C4-2B (cell line): ENCODE measurements around the gene ZBTB40.

Experiments used
- H3K27ac ChIP-seq: fragments of 450-650 bp; 2 replicates; pipeline ENCODE4 v1.5.1; 2017
- ZFX ChIP-seq: fragments of 450-650 bp; IDR thresholded peaks from 2 replicates; pipeline ENCODE4 v1.6.1; 2017
- TF ChIP-seq, protein P1 (sequence below): fragments of 450-650 bp; conservative IDR thresholded peaks from 2 replicates; pipeline ENCODE4 v1.5.1; 2017; ENCODE audit warnings: mild to moderate bottlenecking

ZBTB40 gene, protein sequence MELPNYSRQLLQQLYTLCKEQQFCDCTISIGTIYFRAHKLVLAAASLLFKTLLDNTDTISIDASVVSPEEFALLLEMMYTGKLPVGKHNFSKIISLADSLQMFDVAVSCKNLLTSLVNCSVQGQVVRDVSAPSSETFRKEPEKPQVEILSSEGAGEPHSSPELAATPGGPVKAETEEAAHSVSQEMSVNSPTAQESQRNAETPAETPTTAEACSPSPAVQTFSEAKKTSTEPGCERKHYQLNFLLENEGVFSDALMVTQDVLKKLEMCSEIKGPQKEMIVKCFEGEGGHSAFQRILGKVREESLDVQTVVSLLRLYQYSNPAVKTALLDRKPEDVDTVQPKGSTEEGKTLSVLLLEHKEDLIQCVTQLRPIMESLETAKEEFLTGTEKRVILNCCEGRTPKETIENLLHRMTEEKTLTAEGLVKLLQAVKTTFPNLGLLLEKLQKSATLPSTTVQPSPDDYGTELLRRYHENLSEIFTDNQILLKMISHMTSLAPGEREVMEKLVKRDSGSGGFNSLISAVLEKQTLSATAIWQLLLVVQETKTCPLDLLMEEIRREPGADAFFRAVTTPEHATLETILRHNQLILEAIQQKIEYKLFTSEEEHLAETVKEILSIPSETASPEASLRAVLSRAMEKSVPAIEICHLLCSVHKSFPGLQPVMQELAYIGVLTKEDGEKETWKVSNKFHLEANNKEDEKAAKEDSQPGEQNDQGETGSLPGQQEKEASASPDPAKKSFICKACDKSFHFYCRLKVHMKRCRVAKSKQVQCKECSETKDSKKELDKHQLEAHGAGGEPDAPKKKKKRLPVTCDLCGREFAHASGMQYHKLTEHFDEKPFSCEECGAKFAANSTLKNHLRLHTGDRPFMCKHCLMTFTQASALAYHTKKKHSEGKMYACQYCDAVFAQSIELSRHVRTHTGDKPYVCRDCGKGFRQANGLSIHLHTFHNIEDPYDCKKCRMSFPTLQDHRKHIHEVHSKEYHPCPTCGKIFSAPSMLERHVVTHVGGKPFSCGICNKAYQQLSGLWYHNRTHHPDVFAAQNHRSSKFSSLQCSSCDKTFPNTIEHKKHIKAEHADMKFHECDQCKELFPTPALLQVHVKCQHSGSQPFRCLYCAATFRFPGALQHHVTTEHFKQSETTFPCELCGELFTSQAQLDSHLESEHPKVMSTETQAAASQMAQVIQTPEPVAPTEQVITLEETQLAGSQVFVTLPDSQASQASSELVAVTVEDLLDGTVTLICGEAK

DNA sequence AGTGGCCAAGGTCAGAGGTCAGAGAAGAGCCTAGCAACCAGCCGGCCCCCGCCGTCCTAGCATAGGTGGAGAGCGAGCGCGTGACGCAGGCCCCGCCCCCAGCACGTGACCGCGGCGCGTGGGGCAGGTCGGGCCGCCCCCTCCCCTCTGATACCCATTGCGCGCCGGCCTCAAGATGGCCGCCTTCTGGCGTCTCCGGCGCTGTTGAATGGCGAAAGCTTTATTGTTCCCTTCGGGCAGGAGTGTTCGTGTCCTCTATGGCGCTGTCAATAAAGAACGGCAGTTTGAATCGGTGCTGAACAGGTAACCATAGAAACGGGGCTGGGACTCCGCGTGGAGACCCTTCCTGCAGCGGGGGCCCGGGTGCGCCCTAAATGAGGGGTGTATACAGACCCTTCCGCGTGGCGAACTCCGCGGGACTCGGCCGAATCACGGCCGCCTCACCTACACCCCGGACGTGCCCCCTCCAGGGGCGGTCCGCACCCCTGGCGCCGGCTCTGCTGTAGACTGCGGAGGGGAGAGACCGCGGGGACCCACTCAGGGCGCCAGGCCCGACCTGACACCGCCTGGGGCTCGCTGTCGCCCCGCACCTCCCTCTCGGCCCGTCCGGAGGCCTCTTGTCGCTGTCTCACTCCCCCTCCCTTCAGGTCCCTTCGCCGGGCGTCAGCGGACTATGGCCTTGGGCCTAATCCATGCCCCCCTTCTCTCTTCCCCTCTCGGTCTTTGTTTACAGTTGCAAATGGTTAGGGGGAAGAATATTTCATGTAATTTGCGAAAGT, at the start of gene ZBTB40:
ZBTB40 (plus strand) TSS at position 150 of the 779 bp plus-strand sequence. CDS start 38,098 bp downstream, outside the sequence.
- TF ChIP-seq, protein P1, sequence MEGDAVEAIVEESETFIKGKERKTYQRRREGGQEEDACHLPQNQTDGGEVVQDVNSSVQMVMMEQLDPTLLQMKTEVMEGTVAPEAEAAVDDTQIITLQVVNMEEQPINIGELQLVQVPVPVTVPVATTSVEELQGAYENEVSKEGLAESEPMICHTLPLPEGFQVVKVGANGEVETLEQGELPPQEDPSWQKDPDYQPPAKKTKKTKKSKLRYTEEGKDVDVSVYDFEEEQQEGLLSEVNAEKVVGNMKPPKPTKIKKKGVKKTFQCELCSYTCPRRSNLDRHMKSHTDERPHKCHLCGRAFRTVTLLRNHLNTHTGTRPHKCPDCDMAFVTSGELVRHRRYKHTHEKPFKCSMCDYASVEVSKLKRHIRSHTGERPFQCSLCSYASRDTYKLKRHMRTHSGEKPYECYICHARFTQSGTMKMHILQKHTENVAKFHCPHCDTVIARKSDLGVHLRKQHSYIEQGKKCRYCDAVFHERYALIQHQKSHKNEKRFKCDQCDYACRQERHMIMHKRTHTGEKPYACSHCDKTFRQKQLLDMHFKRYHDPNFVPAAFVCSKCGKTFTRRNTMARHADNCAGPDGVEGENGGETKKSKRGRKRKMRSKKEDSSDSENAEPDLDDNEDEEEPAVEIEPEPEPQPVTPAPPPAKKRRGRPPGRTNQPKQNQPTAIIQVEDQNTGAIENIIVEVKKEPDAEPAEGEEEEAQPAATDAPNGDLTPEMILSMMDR = no peak
- TF ChIP-seq ZFX = peak; percentile 81
- H3K27ac ChIP-seq = peak within 1 kb of the TSS; percentile 97

DNA sequence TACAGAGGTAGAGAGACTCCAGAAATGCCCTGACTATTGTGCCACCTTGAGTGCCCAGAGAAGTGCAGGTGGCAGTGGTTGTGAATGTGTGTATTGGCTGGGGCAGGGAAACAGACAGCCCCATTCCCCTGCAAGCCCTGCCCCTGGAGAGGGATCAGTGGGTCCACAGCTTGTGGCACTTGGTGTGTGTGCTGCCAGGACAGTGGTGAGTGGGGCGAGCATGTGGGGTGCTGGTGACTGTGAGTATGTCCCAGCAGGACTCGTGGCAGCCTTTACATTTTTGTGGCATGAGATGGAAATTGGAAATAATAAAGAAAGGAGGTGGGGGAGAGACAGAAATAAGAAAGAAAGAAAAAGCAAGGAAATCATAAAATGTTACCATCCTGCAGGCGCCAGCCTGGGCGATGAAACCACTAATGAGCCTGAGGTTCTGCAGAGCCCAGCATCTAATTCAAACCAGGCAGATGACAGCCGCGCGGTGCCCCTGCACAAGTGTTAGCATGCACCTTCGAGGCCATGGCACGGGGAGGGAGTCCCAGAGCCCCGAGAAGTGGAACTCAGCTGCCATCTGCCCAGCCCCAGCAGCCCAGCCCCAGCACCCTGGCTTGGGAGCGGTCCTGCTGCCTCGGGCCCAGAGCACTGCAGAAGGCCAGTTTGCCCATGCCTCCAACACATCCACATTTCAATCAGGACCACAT, 49.1 kb upstream of the ZBTB40 start:
- no peak overlapping the region for H3K27ac ChIP-seq
- TF ChIP-seq ZFX = no peak
- TF ChIP-seq, protein P1 = no peak

DNA sequence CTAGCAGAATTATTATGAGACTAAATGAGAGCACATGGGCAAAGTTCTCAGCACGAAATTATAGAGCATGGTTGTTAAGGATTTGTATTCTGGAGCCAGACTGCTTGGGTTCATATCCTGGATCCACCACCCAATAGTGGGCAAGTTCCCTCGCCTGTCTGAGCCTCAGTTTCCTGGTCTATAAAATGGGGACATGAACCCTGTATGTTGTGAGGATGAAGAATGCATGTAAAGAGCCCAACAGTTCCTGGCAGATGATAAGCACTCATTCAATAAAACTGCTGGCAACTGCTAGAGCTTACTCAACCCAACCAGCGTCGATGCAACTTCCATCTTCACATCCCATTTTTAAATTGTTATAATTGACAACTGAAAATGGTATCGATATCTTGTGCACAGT, 47.2 kb upstream of the ZBTB40 start:
- no peak overlapping the region for H3K27ac ChIP-seq
- TF ChIP-seq ZFX = no peak
- TF ChIP-seq, protein P1 = no peak

DNA sequence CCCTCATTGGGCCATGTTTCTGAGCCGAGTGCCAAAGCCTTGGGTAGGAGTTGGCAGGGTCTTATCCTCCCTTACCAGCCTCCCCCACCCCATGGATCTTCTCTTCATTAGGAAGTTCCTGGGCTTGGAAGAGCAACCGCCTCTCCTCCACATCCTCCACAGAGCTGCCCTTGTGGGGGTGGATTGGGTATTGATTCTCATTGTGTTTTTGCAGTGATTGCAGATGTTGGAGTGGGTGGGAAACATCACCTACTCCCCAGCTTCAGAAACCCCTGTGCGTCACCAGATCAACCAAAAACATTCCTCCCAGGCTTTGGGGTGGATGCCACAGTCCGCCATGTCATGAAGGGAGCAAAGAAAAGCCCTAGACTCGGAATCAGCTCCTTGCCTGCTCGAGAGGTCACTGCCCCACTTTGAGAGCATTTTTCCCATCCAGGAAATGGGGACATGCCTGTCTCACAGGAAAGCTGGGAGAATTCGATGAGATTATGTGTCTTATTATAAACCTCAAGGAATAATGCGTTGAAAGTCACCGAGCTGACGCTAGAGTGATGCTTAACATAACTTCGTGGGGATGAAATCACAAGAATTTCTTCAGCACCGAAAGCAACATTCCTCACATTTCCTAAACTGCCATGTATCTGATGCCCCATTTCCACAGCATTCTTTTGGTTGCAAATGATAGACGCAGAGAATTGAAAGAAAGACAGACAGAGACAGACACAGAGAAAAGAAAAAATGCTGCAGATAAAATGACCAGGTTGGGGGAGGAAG, 44.7 kb upstream of the ZBTB40 start:
- no peak overlapping the region for H3K27ac ChIP-seq
- no peak for TF ChIP-seq ZFX
- TF ChIP-seq, protein P1 = no peak

DNA sequence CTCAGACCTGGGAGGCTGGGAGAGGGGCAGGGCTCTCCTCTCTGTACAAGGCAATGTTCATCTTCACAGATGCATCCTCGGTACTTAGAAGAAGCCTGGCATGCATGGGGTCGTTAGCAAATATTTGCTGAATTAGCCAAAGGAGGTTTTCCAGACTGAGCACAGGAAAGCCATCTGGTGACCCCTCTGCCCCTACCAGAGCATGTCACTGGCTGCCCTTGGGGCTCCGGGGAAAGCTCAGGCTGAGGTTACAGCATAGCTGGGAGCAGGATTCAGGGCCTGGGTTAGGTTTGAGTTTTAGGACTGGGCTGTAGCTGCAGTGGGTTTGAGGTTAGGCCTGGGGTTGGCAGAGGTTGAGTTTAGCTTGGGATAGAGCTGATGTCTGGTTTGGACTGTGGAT, 43.4 kb upstream of the ZBTB40 start:
- no peak for TF ChIP-seq ZFX
- TF ChIP-seq, protein P1 = no peak
- H3K27ac ChIP-seq = no peak overlapping the region
